GM19239 (cell line): ENCODE data around the gene CTR9.

ENCODE experiments used
- DNase-seq: peaks from one replicate; pipeline ENCODE4 v3.0.0; 2011; ENCODE audit warnings: low spot score; ENCODE audit not compliant: insufficient read length
- FAIRE-seq: peaks from 2 replicates; lab custom pipeline; 2011; peaks lifted over from hg19 to GRCh38; lab: Jason Lieb, UNC

Gene CTR9

GRCh38 chr11:10750838-10751580 lies at the start of gene CTR9:
Gene CTR9, plus strand, starts transcription at chr11:10751246. Its CDS starts 167 bp downstream, at chr11:10751413.
- peak; percentile 97 for FAIRE-seq

GRCh38 chr11:10701982-10702381 lies 49.1 kb upstream of the CTR9 start:
- FAIRE-seq (no peak), DNase-seq (no peak)

More at GRCh38 chr11:10750838-10751580, at the start of gene CTR9:
- peak; percentile 54 for DNase-seq

- DNase-seq (no peak), FAIRE-seq (no peak)
Observed at GRCh38 chr11:10708131-10708530, 42.9 kb upstream of the CTR9 start.

- DNase-seq: no peak
- FAIRE-seq: no peak
Observed at GRCh38 chr11:10709299-10710086, 41.6 kb upstream of the CTR9 start.

- DNase-seq (no peak), FAIRE-seq (no peak)
Observed at GRCh38 chr11:10715571-10715970, 35.5 kb upstream of the CTR9 start.

- DNase-seq (no peak), FAIRE-seq (no peak)
Observed at GRCh38 chr11:10716122-10716521, 34.9 kb upstream of the CTR9 start.

- FAIRE-seq: no peak
- DNase-seq: no peak
Observed at GRCh38 chr11:10716543-10717259, 34.3 kb upstream of the CTR9 start.

GRCh38 chr11:10719616-10720015 lies 31.4 kb upstream of the CTR9 start:
- FAIRE-seq: no peak

GRCh38 chr11:10720881-10721376 lies 30.1 kb upstream of the CTR9 start:
- DNase-seq (no peak), FAIRE-seq (no peak)

More at GRCh38 chr11:10719616-10720015, 31.4 kb upstream of the CTR9 start:
- DNase-seq: no peak

- FAIRE-seq: no peak
- no peak for DNase-seq
Observed at GRCh38 chr11:10722307-10722706, 28.7 kb upstream of the CTR9 start.

- no peak for DNase-seq
Observed at GRCh38 chr11:10725114-10725906, 25.7 kb upstream of the CTR9 start.

GRCh38 chr11:10725907-10726253 lies 25.2 kb upstream of the CTR9 start:
- no peak for FAIRE-seq

More at GRCh38 chr11:10725114-10725906, 25.7 kb upstream of the CTR9 start:
- FAIRE-seq: no peak

GRCh38 chr11:10727146-10727851 lies 23.7 kb upstream of the CTR9 start:
- FAIRE-seq (no peak), DNase-seq (no peak)

More at GRCh38 chr11:10725907-10726253, 25.2 kb upstream of the CTR9 start:
- no peak for DNase-seq

GRCh38 chr11:10728154-10728553 lies 22.9 kb upstream of the CTR9 start:
- DNase-seq (no peak), FAIRE-seq (no peak)

- DNase-seq (no peak), FAIRE-seq (no peak)
Observed at GRCh38 chr11:10728789-10729472, 22.1 kb upstream of the CTR9 start.

GRCh38 chr11:10730151-10730550 lies 20.9 kb upstream of the CTR9 start:
- DNase-seq: no peak

GRCh38 chr11:10731064-10731680 lies 19.9 kb upstream of the CTR9 start:
- FAIRE-seq: no peak
- no peak for DNase-seq

More at GRCh38 chr11:10730151-10730550, 20.9 kb upstream of the CTR9 start:
- FAIRE-seq: no peak
